NB4 (cell line): ENCODE results near the gene ST6GALNAC3.
A peak's percentile ranks its signal among the peaks of the same experiment; 100 is the strongest.

ENCODE experiments used
- DNase-seq: peaks from one replicate; pipeline ENCODE4 v3.0.0; 2010; ENCODE audit warnings: low read depth
- H3K4me3 ChIP-seq: one replicate; pipeline ENCODE4 v1.5.1; 2011; ENCODE audit warnings: mild to moderate bottlenecking, low read depth, low read length, moderate library complexity
- MAX ChIP-seq: IDR thresholded peaks from 2 replicates; pipeline ENCODE4 v1.6.1; 2011; ENCODE audit warnings: low read depth, low read length
- MYC ChIP-seq: IDR thresholded peaks from 2 replicates; pipeline ENCODE4 v1.6.1; 2011; ENCODE audit warnings: low read depth, low read length
- POLR2A ChIP-seq: IDR thresholded peaks from 2 replicates; pipeline ENCODE4 v1.6.1; 2011; ENCODE audit warnings: mild to moderate bottlenecking; ENCODE audit not compliant: insufficient read length; ENCODE audit errors: extremely low read depth
- TF ChIP-seq, protein P1 (sequence below): IDR thresholded peaks from one replicate; pipeline ENCODE4 v1.5.1; 2012; ENCODE audit warnings: low read depth, low read length

Gene ST6GALNAC3

GRCh38 chr1:76153841-76154205 is 79.3 kb downstream of the ST6GALNAC3 start:
- TF ChIP-seq POLR2A, result no peak
- no peak for TF ChIP-seq MAX
- TF ChIP-seq, protein P1, sequence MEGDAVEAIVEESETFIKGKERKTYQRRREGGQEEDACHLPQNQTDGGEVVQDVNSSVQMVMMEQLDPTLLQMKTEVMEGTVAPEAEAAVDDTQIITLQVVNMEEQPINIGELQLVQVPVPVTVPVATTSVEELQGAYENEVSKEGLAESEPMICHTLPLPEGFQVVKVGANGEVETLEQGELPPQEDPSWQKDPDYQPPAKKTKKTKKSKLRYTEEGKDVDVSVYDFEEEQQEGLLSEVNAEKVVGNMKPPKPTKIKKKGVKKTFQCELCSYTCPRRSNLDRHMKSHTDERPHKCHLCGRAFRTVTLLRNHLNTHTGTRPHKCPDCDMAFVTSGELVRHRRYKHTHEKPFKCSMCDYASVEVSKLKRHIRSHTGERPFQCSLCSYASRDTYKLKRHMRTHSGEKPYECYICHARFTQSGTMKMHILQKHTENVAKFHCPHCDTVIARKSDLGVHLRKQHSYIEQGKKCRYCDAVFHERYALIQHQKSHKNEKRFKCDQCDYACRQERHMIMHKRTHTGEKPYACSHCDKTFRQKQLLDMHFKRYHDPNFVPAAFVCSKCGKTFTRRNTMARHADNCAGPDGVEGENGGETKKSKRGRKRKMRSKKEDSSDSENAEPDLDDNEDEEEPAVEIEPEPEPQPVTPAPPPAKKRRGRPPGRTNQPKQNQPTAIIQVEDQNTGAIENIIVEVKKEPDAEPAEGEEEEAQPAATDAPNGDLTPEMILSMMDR, result no peak
- no peak for TF ChIP-seq MYC
- no peak for DNase-seq
- no peak overlapping the region for H3K4me3 ChIP-seq

- peak; percentile 21; the same call in 1 of the 2 replicates for TF ChIP-seq MYC
- TF ChIP-seq MAX, result peak; percentile 65
- TF ChIP-seq POLR2A, result no peak
- TF ChIP-seq, protein P1, result peak; percentile 91
- peak overlapping the region; percentile 58 for H3K4me3 ChIP-seq
Observed at GRCh38 chr1:76154206-76154956, 79.8 kb downstream of the ST6GALNAC3 start.

DNA sequence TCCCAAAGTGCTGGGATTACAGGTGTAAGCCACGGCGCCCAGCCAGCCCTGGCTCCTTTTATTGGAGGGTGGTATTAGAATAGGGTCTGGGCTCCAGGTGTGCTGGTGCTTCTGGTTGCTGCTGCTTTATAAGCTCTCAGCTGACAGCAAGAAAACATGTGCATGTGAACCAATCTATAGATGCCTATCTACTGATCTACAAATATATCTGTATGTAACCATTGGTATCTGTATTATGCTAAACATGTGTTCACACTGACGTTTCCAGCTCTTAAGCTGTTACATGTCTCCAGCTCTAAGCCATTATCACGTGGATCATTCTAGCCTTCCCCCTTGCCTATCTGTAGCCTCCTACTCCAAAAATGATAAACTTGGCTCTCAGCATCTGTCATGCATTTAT is 82.4 kb downstream of the ST6GALNAC3 start:
- DNase-seq, result no peak
- TF ChIP-seq POLR2A (no peak), MAX (no peak), MYC (no peak)
- TF ChIP-seq, protein P1, result no peak
- H3K4me3 ChIP-seq, result no peak overlapping the region

More at GRCh38 chr1:76154206-76154956, 79.8 kb downstream of the ST6GALNAC3 start:
- DNase-seq, result peak; percentile 81

DNA sequence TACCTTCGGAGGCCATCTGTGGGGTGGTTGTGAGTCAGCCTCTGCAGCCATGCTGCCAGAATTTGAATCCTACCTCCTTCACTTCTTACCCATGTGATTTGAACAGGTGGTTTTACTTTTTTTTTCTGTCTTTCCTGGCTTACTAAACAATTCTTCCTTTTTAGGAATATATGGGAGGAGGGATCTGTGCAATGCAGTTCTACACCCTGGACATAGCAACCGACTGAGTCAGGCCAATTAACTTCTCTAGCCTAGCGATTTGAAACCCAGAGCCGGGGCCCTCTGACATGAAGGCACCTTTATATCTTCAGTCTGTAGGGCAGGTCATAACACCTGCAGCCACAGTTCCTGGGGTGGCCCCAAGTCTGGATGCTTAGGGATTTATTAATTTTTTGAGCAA is 83.6 kb downstream of the ST6GALNAC3 start:
- no peak overlapping the region for H3K4me3 ChIP-seq
- TF ChIP-seq MYC, result no peak
- TF ChIP-seq MAX, result no peak
- TF ChIP-seq POLR2A, result no peak
- TF ChIP-seq, protein P1, result no peak
- no peak for DNase-seq

GRCh38 chr1:76160225-76160624 is 85.7 kb downstream of the ST6GALNAC3 start:
- H3K4me3 ChIP-seq, result no peak overlapping the region
- DNase-seq, result no peak

More at GRCh38 chr1:76160225-76160624, 85.7 kb downstream of the ST6GALNAC3 start:
- no peak for TF ChIP-seq POLR2A
- no peak for TF ChIP-seq MYC
- TF ChIP-seq MAX, result no peak
- TF ChIP-seq, protein P1, result no peak
